Activated naive CD4-positive, alpha-beta T cell (primary cell): ENCODE data around the gene SRSF4.
"Not testable (repeated sequence)": the region's sequence is repeated elsewhere in the genome, so short reads cannot be mapped to it uniquely, and the experiment has no call there.

Experiments used
- DNase-seq, 4 experiments: peaks; one replicate each; lab custom pipeline; 2025; lab: John Stamatoyannopoulos, UW

SRSF4 gene

DNA sequence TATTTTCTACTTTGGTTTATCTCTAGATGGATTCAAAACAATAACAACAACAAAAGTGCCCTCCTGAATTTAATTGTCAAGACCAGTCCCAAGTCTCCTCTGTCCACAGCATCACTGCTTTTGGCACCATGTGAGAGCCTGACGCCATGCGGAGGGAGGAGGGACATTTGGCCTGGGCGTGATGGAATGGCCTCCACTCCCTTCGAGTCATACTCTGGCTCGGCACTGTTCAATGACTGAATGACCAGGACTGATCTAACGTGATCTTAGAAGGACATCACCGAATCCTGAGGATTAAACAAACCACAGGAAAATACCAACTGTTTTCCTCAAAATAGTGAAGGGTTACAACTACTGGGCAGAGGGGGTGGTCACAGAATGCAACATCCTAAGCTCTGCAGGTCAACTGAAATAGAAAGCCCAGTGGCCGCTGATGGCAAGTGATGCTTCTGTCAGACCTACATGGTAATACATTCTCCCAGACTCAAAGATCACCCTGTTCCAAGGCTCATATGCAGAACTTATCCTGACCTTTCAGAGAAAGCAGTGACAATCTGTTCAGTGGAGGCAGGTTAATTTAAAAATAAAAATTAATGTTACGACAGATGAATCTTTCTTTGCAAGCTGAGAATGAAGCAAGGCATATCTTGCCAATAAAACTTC, 19.1 kb downstream of the SRSF4 start:
- no peak for DNase-seq

DNA sequence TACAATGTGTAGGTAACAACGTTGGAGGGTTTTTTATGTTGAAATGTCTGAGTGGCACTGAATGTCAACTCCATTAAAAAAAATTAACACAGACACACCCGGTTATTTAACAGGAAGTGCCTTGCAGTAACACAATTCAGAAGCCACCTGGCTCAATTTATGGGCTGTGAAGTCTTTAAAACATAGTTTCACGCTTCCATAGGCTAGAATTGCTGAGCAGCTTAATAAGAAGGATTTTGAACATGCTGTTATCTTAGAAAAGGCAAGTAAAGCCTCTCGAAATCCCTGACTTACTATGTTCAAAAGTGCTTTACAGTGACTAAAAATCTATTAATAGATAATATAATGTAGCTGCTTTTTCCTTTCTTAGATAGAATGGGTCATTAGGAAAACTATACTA, 19.7 kb downstream of the SRSF4 start:
- no peak for DNase-seq

DNA sequence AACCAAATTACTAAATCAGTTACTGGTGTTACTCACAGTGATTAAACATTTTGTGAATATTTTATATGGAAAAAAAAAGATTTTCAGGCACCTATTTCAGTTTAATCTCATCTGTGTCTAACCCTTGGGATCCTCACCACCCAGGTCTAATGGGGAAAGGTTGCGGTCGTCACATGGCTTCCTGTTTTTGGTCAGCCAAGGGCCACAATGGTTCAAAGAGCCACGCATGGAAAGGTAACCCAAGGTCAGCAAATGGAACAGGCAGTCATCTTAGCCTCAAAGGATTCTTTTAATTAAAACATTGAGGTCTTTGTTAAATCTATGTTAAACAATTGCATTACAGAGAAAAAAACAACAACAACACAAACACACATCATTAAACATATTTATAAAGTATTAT, 21.9 kb downstream of the SRSF4 start:
- no peak for DNase-seq

DNA sequence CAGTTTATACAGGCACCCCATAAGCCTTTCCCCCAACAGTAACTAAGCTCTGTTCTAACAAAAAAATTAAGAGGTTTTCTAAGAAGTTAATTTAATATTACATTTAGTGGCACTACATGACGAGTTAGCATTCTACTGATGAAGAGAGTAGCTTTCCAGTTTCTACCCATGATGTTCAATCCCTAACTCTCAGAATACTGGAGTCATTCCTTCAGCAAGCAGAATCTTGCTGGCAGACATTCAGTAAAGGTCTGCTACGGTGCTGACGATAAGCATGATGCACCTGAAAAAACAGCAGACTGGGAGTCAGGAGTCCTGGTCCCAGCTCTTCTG, 24.5 kb downstream of the SRSF4 start:
- DNase-seq = no peak

DNA sequence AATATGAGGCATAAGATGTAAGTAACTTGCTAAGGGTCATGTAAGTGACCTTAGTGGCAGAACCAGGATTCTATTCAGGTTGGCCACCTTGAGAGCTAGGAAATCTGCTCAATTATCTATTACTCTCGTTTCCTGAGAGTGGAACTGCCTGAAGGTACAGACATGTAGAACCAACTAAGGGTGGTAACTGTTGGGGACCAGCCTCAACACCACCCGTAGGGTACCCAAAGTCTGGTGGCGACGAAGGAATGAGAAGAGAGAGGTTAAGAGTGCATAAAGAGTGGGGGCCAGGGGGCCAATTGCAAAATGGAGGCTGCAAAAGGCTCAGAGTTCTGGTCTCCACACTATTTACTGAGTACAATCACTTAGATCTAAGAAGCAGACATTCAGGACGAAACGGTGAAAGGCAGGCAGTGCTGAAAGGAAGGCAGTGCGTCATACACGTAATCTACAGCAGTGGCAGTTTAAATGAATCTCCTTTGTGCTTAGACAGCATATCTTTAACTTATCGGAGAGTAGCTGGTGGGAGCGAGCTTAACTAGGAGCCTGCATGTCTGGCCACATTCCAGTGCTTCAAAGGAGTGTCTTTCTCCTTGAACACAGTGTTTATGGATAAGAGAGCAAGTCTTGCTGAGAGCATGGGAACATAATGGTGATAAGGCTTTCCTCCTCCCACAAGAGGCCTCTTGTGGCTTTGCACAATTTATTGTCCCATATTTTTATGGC, 25.0 kb downstream of the SRSF4 start:
- DNase-seq = no peak

DNA sequence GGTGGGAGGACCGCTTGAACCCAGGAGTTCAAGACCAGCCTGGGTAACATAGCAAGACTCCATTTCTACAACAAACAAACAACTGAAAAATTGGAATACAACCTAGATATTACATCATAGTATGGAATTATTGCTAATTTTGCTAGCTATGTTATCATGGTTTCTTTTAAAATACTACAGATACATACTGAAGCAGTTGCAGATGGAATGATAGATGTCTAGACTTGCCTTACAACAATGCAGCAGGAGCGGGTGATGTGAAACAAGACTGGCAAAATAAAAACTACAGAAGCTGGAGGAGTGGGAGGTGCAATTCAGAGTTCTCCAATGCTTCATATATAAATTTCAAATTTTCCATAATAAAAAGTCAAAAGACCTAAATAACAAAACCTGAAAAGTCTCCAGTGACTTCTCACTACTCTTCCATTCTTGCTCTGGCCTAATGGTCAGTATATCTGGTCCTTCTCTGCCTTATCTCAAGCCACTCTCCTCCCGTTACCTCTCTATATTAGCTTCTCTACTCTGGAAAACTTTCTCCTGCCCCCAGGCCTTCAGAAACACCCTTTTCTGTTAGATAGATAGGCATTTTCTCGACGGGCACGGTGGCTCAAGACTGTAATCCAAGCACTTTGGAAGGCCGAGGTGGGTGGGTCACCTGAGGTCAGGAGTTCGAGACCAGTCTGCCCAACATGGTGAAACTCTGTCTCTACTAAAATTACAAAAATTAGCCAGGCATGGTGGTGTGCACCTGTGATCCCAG, 29.5 kb downstream of the SRSF4 start:
- DNase-seq = no peak

DNA sequence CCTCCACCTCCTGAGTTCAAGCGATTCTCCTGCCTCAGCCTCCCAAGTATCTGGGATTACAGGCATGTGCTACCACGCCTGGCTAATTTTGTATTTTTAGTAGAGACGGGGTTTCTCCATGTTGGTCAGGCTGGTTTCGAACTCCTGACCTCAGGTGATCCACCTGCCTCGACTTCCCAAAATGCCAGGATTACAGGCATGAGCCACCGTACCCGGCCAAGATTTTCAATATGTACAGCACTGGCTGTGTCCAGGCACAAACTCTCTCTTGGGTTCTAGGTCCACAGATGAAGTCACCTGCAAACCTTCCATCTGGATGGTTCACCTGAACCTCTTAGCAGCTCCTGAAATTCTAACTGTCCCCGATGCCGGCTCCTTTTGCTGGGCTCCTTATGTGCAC, 31.4 kb downstream of the SRSF4 start:
- DNase-seq = not testable (repeated sequence)

DNA sequence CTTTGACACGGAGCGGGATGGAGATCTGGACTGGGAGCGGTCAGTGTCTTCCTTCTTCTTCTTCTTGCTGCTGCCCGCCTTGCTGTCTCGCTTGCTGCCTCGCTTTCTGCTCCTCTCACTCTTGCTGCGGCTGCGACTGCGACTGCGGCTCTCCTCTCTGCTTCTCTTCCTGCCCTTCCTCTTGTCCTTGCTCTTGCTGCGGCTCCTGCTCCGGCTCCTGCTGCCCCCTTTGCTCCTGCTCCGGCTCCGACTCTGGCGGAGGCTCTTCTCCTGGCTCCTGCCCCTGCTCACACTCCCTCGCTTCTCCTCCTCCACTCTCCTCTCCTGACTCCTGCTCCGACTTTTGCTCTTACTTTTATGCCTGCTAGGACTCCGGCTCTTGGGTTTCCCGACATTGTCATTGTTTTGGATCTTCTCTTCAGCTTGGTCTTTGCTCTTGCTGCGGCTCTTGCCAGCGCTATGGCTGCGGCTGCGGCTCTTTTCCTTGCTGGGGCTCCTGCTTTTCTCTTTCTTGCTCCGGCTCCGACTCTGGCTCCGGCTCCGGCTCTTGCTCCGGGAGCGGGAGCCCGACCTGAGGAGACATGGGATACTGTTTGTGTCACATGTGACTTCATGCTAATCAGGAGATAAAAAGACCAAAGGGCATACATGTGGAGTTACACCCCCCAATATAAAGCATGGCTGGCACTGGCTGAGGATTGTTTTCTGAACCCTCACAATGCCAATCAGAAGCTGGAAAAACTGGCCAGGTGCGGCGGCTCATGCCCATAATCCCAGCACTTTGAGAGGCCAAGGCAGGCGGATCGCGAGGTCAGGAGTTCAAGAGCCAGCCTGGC, 32.8 kb downstream of the SRSF4 start:
- DNase-seq = no peak

DNA sequence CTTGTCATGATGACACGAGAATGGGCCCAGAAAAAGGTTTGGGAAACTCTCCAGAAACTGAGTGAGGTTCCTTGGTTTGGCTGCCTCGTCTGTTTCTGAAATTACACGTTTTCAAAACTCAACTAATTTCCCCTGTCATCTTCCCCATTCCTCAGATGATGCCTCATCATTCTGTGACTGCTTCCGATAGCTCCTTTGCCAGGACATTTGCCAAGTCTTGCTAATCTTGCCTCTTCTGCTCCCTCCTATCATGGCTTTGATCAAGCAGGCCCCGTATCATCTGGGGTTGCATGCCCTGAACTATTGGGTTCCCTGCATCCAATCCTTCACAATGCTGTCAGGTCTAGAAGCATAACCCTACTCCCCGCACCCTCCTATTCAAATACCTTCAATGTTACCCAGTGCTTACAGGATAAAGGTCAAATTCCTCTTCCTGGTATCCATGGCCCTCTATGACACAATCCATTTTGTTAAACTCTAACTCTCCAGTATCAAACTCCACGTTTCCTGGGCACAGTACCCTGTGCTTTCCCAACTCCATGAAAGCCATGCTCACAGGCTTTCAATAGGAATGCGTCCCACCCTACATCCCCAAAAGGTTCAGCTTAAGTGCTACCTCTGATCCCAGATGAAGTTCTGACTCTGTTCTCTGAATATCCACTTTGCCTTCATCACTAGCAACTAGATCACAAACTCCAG, 35.8 kb downstream of the SRSF4 start:
- no peak for DNase-seq

DNA sequence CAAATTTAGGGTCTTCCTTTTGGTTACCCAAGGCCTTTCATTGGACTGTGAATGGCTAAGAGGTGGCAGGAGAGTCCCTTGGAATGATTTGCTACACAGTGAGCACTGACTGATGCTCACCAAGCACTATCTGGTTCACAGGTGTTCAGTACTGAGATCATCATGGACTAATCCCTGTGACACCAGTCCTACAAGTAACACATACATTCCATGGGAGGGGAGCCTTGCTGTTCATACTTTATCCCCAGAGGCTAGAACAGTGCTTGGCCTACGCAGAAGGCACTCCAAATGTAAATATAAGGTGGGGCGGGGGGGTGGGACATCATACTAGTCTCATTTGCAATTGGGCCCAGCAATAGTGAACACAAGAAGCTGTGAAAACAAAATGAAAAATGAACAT, 37.5 kb downstream of the SRSF4 start:
- DNase-seq = no peak

DNA sequence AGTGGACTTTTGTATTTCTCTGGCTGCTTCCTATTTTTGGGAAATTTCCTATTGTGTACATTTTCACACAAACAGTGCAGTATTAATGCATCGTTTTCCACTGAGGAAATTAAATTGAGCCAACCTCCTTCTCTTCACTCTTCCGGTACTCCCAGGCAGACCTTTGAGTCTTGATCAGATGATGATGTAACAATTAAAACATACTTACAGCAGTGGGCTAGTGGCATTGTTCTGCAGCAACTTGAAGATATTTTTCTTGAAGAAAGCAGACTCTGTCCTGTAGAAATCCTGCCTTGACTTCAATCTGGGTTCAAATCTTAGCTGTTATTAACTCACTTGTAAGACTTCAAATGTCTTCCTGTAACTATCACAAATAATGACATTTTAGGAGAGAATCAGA, 39.0 kb downstream of the SRSF4 start:
- DNase-seq = no peak

DNA sequence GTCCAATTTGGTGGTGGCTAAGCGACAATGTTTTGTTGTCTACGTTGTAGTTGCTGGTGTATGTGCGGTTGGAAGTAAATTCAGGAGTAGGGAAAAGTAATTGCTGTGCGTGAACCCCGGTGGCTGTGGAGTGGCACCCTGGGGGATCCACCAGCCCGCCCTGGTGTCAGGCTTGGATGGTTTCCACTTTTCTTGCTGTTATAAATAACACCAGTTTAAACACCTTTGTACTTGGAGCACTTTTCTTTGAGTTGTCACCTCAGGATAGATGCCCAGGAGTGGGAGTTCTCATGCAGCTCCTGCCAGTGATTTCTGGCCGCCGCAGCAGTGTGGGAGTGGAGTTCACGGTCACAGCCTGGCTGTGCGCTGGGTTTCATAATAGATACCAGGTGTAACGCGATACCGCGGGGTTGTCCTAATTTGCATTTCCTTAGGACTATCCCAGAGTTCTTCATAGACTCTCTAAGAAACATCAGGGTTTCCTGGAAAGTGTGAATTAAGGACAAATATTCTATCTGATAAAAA, 45.2 kb downstream of the SRSF4 start:
- no peak for DNase-seq

DNA sequence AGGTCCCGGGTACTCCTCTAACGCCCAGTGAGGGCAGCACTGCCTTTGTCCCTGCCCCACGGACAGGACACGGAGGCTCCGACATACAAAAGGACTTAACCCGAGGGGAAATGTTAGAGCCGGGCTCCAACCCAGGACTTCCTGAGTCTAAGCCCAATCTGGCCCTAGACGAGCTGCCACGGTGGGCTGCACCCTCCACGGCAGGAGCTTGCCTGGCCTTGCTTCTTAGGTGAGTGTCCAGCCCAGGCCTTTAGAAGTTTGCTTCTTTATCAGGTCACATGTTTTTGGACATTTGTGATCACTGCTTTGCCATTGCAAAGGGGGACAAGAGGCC, 47.0 kb downstream of the SRSF4 start:
- no peak for DNase-seq

DNA sequence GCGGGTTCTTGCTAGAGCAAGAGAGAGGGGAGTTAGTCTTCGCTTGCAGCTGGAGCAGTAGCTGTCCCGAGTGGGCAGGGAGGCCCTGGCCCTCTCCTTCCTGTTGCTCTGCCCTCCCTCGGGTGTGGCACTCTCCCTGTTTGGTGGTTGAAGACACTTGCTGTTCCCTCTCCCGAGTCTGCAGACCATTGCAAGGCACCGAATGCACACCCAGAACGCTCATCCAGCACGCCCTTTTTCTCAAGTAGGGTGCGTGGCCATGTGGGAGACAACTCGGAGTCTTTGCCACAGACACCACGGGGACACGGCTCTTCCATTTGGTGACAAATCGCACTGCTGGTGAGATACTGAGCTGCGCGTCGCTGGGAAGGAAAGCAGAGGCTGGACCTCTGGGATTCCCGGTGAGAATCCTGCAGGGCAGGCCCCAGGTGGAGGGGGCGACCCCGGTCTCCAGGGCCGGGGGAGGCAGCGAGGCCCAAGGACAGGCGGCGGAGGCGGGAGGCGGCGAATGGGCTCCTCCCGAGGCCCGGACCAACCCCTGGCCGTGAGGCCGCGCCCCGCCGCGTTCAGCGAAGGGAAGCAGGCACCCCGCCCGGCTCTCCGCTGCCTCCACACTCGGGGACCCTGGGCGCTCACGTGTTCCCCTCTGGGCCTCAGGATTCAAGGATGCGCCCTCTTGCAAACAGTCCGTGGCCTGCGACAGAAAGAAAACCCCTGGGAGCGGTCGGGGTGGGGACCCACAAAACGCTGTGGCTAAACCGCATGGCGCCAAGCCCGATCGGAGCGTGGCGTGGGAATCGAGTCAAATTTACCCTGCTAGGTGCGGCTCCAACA, 47.6 kb downstream of the SRSF4 start:
- DNase-seq = no peak

DNA sequence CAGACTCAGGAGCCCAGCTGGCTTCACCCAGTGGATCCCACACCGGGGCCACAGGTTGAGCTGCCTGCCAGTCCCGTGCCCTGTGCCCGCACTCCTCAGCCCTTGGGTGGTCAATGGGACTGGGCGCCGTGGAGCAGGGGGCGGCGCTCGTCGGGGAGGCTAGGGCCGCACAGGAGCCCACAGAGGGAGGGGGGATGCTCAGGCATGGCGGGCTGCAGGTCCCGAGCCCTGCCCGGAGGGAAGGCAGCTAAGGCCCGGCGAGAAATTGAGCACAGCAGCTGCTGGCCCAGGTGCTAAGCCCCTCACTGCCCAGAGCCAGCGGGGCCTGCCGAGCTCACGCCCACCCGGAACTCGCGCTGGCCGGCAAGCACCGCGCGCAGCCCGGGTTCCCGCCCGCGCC, 50.6 kb downstream of the SRSF4 start:
- DNase-seq = not testable (repeated sequence)

DNA sequence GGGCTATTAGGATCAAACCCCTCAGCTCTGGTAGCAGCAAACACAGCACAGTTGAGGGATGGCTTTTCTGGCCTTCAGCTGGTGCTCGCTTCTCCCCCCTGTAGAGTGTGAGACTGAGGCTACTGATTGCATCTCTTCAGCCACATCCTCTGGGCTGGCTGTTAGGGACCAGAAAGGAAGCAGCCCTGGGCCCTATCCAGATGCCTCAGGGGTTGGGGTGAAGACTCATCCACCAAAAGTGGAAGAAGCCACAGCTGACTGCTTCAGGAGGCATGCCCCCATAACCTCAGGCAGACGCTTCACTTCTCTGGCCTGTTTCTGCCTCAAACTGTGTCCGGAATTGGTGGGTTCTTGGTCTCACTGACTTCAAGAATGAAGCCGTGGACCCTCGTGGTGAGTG, 51.8 kb downstream of the SRSF4 start:
- DNase-seq = no peak

DNA sequence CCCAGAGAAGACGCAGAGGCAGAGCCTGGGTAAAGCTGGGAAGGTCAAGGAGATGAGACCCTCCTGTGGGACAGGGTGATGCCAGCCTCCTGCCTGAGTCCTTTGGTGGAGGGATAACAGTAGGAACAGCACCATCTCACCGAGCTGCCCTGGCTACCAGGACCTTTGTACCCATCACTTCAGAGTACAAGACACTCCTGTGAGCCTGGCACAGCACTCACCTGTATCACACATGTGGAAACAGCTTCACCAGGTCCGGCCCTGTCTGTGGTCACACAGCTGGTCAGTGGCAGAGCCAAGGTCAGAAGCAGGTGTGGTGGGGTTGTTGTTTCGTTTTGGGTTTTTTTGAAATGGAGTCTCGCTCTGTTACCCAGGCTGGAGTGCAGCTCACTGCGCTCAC, 53.0 kb downstream of the SRSF4 start:
- no peak for DNase-seq

DNA sequence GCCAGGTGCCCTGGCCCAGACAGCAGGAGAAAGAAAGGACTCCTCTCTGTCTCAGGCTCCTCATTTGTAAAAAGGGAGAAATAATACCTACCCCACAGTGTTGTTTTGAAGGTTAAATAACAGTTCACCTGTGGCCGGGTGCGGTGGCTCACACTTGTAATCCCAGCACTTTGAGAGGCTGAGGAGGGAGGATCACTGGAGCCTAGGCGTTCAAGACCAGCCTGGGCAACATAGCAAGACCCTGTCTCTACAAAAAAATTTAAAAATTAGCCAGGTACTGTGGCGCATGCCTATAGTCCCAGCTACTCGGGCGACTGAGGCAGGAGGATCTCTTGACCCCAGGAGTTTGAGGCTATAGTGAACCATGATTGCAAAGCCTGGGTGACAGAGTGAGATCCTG, 55.5 kb downstream of the SRSF4 start:
- no peak for DNase-seq

DNA sequence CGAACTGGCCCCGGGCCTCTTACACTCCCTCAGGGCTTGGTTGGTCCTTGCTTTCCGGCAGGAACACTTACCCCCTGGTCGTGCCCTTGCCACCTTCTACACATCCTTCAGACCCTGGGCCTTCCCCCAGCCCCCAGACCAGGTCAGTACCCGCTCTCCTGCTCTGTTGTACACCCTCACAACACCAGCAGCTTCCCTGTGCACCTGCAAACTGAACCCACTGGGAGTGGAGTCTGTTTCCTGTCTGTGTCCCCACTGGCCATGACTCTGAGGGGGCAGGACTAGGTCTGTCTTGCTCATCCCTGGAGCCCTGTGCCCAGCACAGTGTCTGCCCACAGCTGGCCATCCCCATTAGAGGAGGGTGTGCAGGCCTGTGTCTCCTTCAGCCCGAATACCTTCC, 55.9 kb downstream of the SRSF4 start:
- no peak for DNase-seq

DNA sequence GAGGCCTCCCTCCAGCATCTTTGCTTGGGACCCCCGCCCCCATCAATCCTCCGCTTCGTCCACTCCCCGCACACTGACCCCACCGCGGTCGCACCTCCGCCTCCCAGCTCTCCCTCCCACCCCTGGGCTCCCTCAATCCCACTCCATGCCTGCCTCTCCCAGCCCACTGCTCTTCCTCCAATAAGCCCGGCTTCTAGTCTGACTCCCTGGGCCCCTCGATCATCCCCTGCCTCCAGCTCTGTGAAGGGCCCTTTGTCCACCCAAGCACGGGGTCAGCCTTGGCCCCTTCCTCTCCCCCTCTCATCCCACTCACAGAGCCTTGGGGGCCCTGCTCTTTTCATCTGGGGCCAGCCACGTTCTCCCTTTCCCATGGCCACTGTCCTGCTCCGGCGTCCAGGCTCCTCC, 56.5 kb downstream of the SRSF4 start:
- no peak for DNase-seq
